Upper lobe of left lung (tissue), 4 donors: ENCODE results near the gene MAP3K14.

Experiments
- EP300 ChIP-seq, 4 donors: sonication (generic); formaldehyde crosslinking; IDR thresholded peaks; one replicate each; pipeline ENCODE4 v1.5.1; 2017; ENCODE audit warnings: antibody characterized with exemption in 4 of 4, control low read depth in 2 of 4
- POLR2A ChIP-seq, 4 donors: fragments of 450-650 bp; IDR thresholded peaks; one replicate each; pipeline ENCODE4 v1.5.1; 2016 to 2017; ENCODE audit warnings: antibody characterized with exemption in 4 of 4, mild to moderate bottlenecking in 2 of 4
- POLR2AphosphoS5 ChIP-seq, 2 donors: sonication (generic); formaldehyde crosslinking; IDR thresholded peaks; one replicate each; pipeline ENCODE4 v1.5.1; 2017; ENCODE audit warnings: antibody characterized with exemption in 2 of 2
- TF ChIP-seq, protein P1 (sequence below), 6 experiments: fragments of 450-650 bp in 4 of 6; fragments of 200-600 bp in 2 of 6; sonication (generic) in 2 of 6; IDR thresholded peaks; one replicate each; pipeline ENCODE4 v1.5.1; 2016 to 2019; ENCODE audit warnings: antibody characterized with exemption in 6 of 6

DNA sequence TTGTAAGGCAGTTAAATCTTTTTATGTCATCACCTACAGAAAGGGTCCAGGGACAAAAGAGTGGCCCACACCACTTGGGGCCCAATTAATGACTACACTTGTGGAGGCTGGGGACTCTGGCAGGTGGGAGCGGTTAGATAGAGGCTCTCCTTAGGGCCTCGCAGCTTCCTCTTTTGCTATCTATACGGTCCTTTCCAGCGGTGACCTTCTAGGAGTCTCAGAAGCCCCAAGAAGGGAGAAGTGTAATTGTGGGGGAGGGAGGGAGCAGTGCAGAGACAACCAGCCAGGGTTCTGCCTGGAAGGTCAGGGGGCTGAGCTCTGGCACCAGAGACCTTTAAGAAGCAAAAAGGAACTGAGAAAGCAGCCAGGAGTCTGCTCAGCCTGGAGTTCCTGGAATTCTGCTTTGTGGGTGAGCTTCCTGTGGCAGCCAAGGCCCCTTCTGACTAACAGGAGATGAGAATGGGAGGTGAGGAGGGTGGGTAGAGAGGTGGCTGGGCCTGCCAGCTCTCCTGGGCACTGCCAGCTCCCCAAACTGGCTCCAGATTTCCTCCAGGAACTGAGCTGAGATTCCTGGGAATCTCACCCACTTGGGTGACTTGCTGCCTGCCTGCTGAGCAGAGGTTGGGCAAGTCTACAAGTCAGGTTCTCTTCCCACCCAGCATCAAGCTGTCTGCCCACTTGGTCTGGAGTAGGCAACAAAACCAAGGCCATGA lies 16.3 kb upstream of the MAP3K14 start:
- TF ChIP-seq POLR2A (IDR thresholded peaks at IDR 0.05): no peak
- TF ChIP-seq, protein P1, sequence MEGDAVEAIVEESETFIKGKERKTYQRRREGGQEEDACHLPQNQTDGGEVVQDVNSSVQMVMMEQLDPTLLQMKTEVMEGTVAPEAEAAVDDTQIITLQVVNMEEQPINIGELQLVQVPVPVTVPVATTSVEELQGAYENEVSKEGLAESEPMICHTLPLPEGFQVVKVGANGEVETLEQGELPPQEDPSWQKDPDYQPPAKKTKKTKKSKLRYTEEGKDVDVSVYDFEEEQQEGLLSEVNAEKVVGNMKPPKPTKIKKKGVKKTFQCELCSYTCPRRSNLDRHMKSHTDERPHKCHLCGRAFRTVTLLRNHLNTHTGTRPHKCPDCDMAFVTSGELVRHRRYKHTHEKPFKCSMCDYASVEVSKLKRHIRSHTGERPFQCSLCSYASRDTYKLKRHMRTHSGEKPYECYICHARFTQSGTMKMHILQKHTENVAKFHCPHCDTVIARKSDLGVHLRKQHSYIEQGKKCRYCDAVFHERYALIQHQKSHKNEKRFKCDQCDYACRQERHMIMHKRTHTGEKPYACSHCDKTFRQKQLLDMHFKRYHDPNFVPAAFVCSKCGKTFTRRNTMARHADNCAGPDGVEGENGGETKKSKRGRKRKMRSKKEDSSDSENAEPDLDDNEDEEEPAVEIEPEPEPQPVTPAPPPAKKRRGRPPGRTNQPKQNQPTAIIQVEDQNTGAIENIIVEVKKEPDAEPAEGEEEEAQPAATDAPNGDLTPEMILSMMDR (IDR thresholded peaks at IDR 0.05): no peak
- TF ChIP-seq POLR2AphosphoS5 (IDR thresholded peaks at IDR 0.05): no peak
- no peak for TF ChIP-seq EP300 (IDR thresholded peaks at IDR 0.05)
